CD4-positive, alpha-beta T cell (primary cell): ENCODE data around the gene GMPPB. TPM values are rescaled to one million over a fixed set of nuclear protein-coding genes. Genes with fewer than 3 reads are reported as not detected.

Experiments
- ATAC-seq: fragments of 200-7000 bp; cut with Tn5 transposase; one replicate; pipeline ENCODE4 v1.10.0; 2022; ENCODE audit warnings: mild to moderate bottlenecking; ENCODE audit not compliant: poor library complexity
- CTCF ChIA-PET: fragments of 350-600 bp; sonication (Branson Sonifier 250); formaldehyde crosslinking; loops from one replicate; lab custom pipeline; 2021; ENCODE audit warnings: antibody characterized with exemption, inconsistent platforms; lab: Charles Lee
- POLR2A ChIA-PET: fragments of 350-600 bp; sonication (Branson Sonifier 250); formaldehyde crosslinking; loops from one replicate; lab custom pipeline; 2021; ENCODE audit warnings: antibody characterized with exemption, inconsistent platforms; lab: Charles Lee
- DNase-seq, 14 experiments: peaks; one replicate each; pipeline ENCODE4 v3.0.0-alpha.2; 2013 to 2020; ENCODE audit warnings: mixed read lengths in 2 of 14
- H3K27ac ChIP-seq, 2 donors: one replicate each; pipeline versions ENCODE4 v1.5.1 to v1.7.0; 2013; ENCODE audit warnings: low read length in 2 of 2, low read depth in 1 of 2, mild to moderate bottlenecking in 1 of 2
- H3K27me3 ChIP-seq, 2 experiments: 1 replicate in 1 of 2; 2 replicates in 1 of 2; pipeline versions ENCODE4 v1.6.1 to v1.7.0; 2013; ENCODE audit warnings: low read length in 2 of 2, control low read depth in 1 of 2, mild to moderate bottlenecking in 1 of 2, moderate library complexity in 1 of 2; ENCODE audit not compliant: insufficient read depth in 2 of 2, control insufficient read depth in 1 of 2
- H3K36me3 ChIP-seq: one replicate; pipeline ENCODE4 v1.6.1; 2013; ENCODE audit warnings: low read length, control low read depth; ENCODE audit not compliant: insufficient read depth
- H3K4me1 ChIP-seq: one replicate; pipeline ENCODE4 v1.6.1; 2013; ENCODE audit warnings: low read length, control low read depth; ENCODE audit not compliant: insufficient read depth
- H3K4me3 ChIP-seq: one replicate; pipeline ENCODE4 v1.5.1; 2013; ENCODE audit warnings: mild to moderate bottlenecking, low read length, moderate library complexity
- H3K9me3 ChIP-seq, 2 experiments: 1 replicate in 1 of 2; 2 replicates in 1 of 2; pipeline versions ENCODE4 v1.6.1 to v1.7.0; 2013; ENCODE audit warnings: low read length in 2 of 2, mild to moderate bottlenecking in 2 of 2, control low read depth in 1 of 2, moderate library complexity in 1 of 2; ENCODE audit not compliant: control insufficient read depth in 1 of 2, insufficient read depth in 1 of 2
- H3K27ac Mint-ChIP-seq: one replicate; pipeline ENCODE4 v1.8.0; 2020; ENCODE audit warnings: mixed read lengths
- H3K27me3 Mint-ChIP-seq: one replicate; pipeline ENCODE4 v1.8.0; 2021; ENCODE audit warnings: mixed read lengths
- H3K36me3 Mint-ChIP-seq: one replicate; pipeline ENCODE4 v1.8.0; 2021; ENCODE audit warnings: low read depth, mixed read lengths
- H3K4me1 Mint-ChIP-seq: one replicate; pipeline ENCODE4 v1.8.0; 2021; ENCODE audit warnings: low read depth, mixed read lengths
- H3K4me3 Mint-ChIP-seq: one replicate; pipeline ENCODE4 v1.8.0; 2020; ENCODE audit warnings: mild to moderate bottlenecking, mixed read lengths
- H3K9me3 Mint-ChIP-seq: one replicate; pipeline ENCODE4 v1.8.0; 2020; ENCODE audit warnings: mixed read lengths
- intact Hi-C, 2 experiments: fragments of 100-400 bp; cut with DNase I in 1 of 2; cut with micrococcal nuclease in 1 of 2; formaldehyde crosslinking; loops; one replicate each; pipeline versions ENCODE4 v1.15.1 to v1.9.0; 2023 to 2025; cut with DNase I, micrococcal nuclease
- total RNA-seq, 174 experiments: library from RNA in 2 of 174; stranded (reverse) in 2 of 174; gene quantifications; one replicate each; pipeline ENCODE4 v1.2.3 and lab custom pipeline; 2021 to 2026
- TF ChIP-seq, protein P1 (sequence below): fragments of 200-600 bp; IDR thresholded peaks from one replicate; pipeline ENCODE4 v1.8.0; 2022; ENCODE audit warnings: antibody characterized with exemption, mild to moderate bottlenecking

Gene GMPPB
- total RNA-seq, 2 experiments from 2014 or later = 39.0 to 41.4 TPM

DNA sequence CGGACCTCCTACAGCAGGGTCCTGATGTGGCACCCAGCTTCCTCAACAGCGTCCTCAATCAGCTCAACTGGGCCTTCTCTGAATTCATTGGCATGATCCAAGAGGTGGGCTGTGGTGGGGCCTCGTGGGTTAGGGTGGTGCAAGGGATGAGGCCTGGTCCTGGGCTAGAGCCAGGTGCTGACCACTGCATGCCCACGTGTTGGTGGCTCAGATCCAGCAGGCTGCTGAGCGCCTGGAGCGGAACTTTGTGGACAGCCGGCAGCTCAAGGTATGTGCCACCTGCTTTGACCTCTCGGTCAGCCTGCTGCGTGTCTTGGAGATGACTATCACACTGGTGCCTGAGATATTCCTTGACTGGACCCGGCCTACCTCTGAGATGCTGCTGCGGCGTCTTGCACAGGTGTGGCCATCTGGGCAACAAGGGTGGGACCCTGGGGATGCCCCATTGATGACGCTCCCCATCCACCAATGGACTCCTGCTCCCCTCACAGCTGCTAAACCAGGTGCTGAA lies 8.1 kb downstream of the GMPPB start:
- H3K36me3 ChIP-seq = peaks cover 23% of the 10 kb centered on the region
- Mint-ChIP-seq H3K9me3 (no peaks in the 10 kb centered on the region), H3K4me1 (peaks cover 17% of the 10 kb centered on the region), H3K27ac (no peak overlapping the region), H3K36me3 (peaks cover 16% of the 10 kb centered on the region), H3K4me3 (no peak overlapping the region), H3K27me3 (no peaks in the 10 kb centered on the region)
- DNase-seq (peak in 1 of 14 experiments; percentile 20), ATAC-seq (no peak)
- H3K9me3 ChIP-seq = no peaks in the 10 kb centered on the region
- H3K27ac ChIP-seq = no peak overlapping the region
- H3K4me3 ChIP-seq = no peak overlapping the region
- intact Hi-C loops = no loop called here
- peaks cover 28% of the 10 kb centered on the region for H3K4me1 ChIP-seq
- TF ChIP-seq, protein P1, sequence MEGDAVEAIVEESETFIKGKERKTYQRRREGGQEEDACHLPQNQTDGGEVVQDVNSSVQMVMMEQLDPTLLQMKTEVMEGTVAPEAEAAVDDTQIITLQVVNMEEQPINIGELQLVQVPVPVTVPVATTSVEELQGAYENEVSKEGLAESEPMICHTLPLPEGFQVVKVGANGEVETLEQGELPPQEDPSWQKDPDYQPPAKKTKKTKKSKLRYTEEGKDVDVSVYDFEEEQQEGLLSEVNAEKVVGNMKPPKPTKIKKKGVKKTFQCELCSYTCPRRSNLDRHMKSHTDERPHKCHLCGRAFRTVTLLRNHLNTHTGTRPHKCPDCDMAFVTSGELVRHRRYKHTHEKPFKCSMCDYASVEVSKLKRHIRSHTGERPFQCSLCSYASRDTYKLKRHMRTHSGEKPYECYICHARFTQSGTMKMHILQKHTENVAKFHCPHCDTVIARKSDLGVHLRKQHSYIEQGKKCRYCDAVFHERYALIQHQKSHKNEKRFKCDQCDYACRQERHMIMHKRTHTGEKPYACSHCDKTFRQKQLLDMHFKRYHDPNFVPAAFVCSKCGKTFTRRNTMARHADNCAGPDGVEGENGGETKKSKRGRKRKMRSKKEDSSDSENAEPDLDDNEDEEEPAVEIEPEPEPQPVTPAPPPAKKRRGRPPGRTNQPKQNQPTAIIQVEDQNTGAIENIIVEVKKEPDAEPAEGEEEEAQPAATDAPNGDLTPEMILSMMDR = no peak
- ChIA-PET CTCF (interaction anchor here (1.1 kb wide), 1 partner anchor 124 kb away, joined by 4 read pairs; no protein-coding TSS in a partner anchor), POLR2A (no interaction called here)
- H3K27me3 ChIP-seq = no peaks in the 10 kb centered on the region

DNA sequence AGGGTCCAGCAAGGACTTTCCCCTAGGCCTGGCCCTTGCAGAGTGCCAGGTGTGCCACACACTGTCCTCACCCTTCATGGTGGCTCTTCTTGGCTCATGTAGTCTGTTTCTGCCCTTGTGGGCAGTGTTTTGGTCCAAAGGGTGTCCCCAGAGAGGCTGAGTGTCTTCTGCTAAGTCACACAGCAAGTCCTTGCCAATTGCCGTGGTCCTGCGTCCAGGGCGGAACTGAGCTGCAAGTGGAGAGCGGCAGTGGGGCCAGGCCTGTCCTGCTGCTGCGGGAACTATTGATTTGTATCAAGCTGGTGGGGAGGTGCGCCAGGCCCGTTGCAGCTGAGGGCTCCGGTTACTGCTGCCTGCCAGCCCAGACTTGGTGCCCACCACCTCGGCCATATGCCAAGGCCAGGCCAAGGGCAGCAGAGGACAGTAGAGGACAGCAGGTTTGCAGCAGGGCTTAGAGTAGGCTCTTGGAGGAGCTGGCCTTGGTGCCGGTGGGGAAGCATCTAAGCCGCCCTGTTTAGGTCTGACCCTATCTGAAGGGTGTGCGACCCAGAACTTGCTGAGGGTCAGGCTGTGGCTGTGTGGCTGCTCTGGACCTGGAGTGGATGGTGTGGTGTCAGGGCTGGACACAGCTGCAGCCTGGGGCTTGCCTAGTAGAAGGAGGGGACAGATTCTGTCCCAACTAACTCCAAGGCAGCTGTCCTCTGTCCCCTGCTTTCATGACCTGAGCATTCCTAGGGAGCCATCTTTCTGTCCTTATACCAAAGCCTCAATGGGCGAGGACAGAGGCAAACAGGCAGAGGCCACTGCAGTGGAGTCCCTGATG lies 8.8 kb downstream of the GMPPB start:
- peaks cover 21% of the 10 kb centered on the region for H3K36me3 ChIP-seq
- DNase-seq (peak in 1 of 14 experiments; percentile 14), ATAC-seq (no peak)
- TF ChIP-seq, protein P1 = no peak
- Mint-ChIP-seq H3K27me3 (no peaks in the 10 kb centered on the region), H3K4me3 (no peak overlapping the region), H3K9me3 (no peaks in the 10 kb centered on the region), H3K4me1 (peaks cover 15% of the 10 kb centered on the region), H3K27ac (no peak overlapping the region), H3K36me3 (peaks cover 14% of the 10 kb centered on the region)
- H3K9me3 ChIP-seq = no peaks in the 10 kb centered on the region
- POLR2A ChIA-PET = no interaction called here
- H3K4me3 ChIP-seq = no peak overlapping the region
- peaks cover 28% of the 10 kb centered on the region for H3K4me1 ChIP-seq
- CTCF ChIA-PET = interaction anchor here (1.1 kb wide), 1 partner anchor 124 kb away, joined by 4 read pairs; no protein-coding TSS in a partner anchor
- H3K27me3 ChIP-seq = no peaks in the 10 kb centered on the region
- no peak overlapping the region for H3K27ac ChIP-seq
- intact Hi-C loops = no loop called here

DNA sequence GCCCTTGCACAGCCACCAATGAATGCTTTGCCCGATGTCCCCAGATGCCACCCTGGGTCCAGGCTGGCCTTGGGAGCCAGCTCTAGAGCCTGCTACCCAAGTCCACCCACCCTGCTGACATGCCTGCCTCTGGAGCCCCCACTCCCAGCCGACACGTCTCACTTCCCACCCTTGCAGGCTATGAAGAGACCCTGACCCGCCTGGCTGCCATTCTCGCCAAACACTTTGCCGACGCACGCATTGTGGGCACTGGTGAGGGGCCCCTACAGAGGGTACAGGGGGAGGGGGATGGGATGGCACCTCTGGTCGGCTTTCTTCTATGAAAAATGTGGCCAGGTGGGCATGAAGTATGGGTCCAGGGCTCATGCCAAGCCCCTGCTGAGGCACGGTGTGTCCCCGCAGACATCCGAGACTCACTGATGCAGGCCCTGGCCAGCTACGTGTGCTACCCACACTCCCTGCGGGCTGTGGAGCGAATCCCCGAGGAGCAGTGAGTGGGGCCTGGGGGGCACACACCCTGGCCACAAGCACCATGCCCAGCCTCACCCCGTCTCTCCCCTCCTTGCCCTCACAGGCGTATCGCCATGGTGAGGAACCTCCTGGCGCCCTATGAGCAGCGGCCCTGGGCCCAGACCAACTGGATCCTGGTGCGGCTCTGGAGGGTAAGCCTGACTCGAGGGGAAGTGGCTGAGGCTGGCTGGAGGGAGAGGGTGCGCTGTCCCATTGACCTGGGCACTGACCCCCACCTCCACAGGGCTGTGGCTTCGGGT lies 10.2 kb downstream of the GMPPB start:
- Mint-ChIP-seq H3K9me3 (no peaks in the 10 kb centered on the region), H3K4me3 (no peak overlapping the region), H3K27me3 (no peaks in the 10 kb centered on the region), H3K27ac (no peak overlapping the region), H3K36me3 (peaks cover 8% of the 10 kb centered on the region), H3K4me1 (peaks cover under 1% of the 10 kb centered on the region)
- ATAC-seq = no peak
- Histone ChIP-seq H3K4me1 (peaks cover 14% of the 10 kb centered on the region), H3K4me3 (no peak overlapping the region), H3K27ac (no peak overlapping the region), H3K27me3 (no peaks in the 10 kb centered on the region), H3K9me3 (no peaks in the 10 kb centered on the region), H3K36me3 (peaks cover 21% of the 10 kb centered on the region)
- ChIA-PET POLR2A (no interaction called here), CTCF (no interaction called here)
- intact Hi-C loops = no loop called here
- TF ChIP-seq, protein P1 = no peak
- DNase-seq = peak in 1 of 14 experiments; percentile 18
